Stimulated activated CD8-positive, alpha-beta memory T cell treated with anti-CD3 and anti-CD28 coated beads, Interleukin-7, amount 100 ng/mL, for 24 hours (primary cell): Measurements from ENCODE around the gene WDR72.

Experiments used
- DNase-seq: peaks from one replicate; pipeline ENCODE4 v3.0.0-alpha.2; 2020; ENCODE audit warnings: low read depth

WDR72 gene

DNA sequence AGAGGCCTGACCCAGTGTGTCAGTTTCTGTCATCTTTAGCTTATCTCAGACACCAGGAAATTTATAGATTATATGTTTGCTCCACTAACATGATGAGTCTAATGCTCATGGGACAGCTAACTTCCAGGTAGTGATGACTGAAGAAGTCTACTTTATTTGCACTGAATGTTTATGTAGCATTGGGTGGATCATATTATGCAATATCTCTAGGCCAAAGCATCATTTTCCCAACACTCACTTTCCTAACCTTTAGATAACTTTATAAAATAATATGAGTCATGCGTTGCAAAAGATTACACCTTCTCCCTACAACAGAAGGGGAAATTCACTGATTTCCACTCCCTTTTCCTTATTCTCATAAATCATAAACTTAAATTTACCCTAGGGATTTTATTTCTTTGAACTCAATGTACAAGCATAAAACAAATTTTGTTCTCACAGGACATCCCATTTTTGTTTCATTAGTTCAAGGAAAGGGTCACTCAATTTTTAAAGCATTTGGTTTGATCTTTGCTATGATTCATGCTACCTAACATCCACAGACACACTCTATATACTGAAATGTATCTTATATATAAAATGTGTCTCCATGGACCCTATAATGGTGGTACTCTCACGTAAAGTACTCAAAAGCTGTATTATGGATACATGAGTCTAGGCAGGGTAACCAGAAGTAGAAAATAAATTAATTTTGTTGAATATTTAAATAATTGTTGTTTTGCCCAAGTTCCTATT is 225.2 kb downstream of the WDR72 start:
- no peak for DNase-seq

DNA sequence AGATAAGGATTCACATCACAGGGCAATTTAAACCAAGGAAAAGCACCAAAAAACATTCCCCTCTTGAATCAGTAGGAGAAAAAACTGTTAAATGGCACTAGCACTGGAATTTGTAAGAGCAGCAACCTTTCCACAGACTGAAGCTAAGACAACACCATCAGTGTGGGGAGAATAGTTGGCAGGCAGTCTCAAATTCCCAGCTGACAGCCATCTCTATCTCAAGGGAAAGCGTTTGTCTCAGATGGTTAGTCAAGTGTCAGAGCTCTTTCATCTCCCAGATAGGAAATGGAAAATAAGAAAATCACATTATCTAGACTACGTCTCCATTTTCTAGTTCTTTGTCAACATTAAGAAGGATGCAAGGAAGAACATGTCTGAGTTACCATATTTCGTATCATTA is 228.7 kb downstream of the WDR72 start:
- DNase-seq, result no peak

DNA sequence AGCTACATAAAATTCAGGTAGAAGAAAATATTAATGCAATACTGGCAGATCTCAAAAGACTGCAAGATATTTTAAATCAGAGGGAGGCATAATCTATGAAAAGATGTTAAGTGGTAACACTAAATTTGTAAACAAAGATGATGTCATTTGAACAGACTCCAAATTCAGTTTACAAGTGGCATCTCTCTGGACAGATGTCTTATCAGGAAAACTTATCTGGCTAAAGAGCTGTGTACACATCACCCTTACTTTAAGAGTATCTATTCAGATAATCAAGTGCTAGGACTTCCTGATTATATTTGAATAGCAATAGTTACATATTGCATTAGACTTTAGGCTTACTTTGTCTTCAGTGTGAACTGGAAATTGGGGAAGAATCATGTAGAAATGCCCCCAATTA is 231.5 kb downstream of the WDR72 start:
- DNase-seq, result no peak

DNA sequence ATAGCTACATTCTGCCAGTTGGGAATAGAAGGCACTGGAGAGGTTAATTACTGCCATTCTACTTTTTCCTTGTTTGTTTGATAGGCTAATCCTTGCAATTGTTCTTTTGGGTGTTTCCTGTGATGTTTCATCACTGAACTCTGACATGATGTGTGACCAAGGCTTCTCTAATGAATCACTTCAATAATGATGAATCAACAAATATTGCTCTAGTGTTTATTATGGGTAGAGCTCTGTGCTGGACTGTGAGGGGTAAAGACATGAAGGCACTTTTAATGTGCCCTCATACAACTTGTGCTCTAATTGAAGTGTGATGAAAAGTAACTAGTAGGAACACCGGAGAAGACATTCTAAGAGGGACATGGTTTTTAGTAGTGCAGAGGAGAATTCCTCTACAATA is 233.6 kb downstream of the WDR72 start:
- DNase-seq, result no peak

DNA sequence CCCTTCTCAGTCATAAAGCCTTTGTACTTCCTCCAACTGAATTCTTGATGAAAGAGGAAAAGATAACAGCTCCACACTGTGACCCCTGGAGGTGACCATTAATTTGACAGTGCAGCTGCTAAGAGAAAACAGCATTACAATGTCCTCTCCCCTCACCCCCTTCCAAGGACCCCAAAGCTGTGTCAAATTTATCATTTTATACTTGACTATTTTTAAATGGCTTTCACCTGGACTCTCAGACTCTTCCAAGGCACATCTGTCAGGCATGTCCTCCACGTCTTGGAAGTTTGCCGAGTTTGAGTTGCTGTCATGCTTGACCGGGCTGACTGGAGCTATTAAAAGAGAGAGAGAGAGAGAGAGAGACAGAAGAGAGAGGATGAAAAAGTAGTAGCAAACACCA is 236.5 kb downstream of the WDR72 start:
- no peak for DNase-seq

DNA sequence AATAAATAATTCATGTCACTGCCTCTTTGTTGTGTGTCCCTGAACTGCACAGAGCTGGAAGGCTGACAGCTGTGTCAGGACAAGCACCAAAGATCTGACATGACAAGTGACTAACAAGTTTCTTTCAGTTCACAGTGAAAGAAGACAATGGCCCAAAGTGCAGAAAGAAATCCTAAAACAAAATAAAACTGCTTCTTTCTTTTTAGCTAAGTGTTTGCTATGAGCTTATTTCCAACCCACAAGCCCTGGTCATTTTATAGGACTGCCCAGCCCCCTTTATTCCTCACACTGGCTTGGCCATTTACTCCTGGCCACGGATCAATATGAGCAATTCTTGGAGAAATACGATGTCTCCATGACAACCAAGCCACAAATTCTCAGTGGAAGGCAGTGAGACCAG is 238.5 kb downstream of the WDR72 start:
- DNase-seq, result no peak

DNA sequence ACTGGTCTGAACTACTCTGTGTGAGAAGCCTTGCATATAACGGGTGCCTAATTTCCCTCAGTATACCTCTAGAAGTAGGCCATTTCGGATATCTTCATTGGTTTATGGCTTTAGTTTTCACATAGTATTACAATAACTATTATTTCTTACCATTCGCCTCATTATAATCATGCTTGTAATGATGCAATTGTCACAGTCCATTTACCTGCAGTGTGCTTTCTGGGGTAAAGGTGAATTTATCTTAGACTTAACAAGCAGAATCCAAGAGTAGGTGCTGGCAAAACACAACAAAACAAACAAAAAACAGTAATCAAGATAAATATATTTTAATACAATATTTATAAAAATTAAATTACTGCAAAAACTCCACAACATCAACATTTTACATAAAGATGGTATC is 246.0 kb downstream of the WDR72 start:
- no peak for DNase-seq

DNA sequence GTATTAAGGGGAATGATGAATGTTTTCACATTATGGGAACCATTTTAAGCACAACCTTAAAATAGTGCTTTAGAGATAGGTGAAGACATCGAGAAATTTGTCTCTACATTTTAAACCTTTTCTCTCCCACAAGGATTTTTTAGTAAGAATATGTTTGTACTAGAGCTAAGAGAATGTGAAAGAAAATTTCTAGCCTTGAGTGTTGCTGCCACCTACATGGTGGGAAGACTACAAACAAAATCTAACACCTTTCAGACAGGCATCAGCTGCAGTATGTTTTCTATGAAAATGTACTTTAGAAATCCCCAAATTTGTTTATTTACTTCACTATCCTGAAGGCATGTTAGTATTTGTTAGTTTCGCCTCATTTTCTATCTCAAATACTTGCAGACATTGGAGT is 247.4 kb downstream of the WDR72 start:
- no peak for DNase-seq

DNA sequence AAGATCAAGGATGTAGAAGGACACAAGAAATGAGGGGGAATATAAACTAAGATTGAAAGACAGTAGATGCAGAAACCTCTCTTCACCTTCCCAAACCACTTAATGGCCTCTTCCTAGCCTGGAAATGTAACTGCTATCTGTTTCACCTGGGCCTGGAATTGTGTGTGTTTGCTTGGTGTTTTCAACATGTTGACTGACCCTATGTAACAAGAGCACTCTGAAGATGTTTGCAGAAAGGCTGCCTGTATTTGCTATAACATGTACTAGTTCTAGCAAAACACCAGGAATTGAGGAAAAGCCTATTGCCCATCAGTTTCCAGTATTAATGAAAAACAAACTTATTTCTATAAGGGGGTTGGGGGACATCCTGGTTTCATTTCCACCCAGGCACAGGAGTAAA is 248.3 kb downstream of the WDR72 start:
- no peak for DNase-seq

DNA sequence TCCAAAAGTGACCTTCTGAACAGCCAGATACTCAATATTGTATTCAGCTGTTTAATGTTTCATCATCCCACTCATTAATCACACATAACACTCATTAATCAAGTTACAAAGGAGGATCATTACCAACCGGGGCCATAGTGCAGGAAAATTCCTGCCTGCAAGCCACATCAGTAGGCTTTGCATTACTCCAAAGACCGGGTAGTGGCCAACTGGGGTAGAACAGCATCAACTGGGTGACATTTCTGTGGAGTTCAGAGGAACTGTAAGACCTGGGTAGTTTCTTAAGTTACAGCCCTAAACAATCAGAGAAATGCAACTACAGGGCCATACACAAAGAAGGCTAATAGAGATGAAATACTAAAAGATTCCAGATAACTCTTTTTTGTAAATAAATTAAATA is 253.1 kb downstream of the WDR72 start:
- no peak for DNase-seq

DNA sequence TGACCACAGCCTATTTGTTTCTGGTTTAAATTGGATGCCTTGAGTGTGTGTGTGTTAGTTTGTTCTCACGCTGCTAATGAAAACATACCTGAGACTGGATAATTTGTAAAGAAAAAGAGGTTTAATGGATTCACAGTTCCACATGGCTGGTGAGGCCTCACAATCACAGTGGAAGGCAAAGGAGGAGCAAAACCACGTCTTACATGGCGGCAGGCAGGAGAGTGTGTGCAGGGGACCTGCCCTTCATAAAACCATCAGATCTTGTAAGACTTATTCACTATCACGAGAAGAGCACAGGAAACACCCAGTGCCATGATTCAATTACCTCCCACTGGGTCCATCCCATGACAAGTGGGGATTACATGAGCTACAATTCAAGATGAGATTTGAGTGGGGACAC is 260.5 kb downstream of the WDR72 start:
- no peak for DNase-seq

DNA sequence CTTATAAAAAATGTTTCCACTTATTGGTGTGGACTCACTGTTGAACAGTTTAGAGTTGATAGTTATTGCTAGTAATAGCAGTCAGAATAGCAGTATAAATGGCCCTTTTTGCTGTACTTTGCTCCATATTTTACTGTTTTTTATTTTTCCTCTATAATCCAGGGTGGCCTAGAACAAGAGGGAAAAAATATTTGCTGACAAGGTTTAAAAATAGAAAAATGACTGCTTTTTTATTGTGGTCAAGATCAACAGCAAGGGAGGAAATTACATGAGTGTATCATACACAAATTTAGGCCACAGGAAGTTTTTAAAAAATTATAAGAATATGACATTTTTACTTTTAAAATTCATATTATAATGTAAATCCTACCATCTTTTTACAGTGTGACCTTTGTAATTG is 269.1 kb downstream of the WDR72 start:
- no peak for DNase-seq

DNA sequence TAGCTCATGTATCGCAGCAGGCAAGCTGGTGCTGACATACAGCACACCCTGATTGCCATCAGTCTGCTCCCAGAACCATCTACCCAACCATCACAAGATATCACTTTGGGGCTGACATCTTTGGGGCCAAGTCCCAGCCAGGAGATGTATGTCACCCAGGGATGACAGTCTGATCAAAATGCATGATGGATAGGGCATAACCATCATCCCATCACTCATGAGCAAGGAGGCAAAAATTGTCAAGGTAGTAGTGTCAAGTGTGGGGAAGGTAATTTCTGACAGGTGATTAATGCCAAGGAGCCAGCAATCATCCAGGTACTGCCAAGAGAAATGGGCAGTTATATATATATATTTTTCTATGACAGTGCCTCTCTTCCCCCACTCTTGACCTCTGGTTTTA is 277.4 kb downstream of the WDR72 start:
- no peak for DNase-seq

DNA sequence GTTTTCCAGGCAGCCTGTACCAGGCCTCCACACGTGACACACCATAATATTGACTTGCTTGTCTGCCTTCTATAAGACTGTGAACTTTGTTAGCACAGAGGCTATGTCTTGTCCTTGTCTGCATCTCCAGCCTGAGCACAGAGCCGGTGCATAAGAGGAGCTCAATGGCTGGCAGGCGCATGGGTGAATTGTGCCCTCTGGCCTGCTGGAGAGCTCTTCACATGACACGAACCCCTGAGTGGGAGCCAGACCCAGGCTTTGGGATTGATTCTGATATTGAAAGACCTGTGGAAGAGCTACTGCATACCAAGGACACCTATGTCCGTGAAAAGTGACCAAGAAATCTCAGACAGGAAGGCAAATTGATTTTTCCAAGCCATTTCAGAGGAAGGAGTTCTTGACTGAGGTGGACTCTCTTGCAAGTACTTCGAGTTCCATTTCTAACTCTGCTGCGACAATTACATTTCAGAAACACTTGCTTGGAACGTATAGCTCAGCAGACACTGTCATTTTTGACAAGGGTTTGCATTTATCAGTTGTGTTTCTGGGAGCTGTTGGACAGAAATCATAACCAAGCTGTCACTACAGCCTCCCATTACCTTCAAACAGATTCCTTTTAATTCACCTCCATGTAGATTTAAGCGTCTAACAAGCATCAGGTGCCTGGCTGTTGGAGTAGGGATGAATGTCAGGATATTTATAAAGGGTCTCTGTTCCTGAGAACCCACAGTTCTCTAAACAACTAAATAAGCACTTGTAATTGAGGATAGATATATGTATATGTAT is 281.3 kb downstream of the WDR72 start:
- DNase-seq, result no peak

DNA sequence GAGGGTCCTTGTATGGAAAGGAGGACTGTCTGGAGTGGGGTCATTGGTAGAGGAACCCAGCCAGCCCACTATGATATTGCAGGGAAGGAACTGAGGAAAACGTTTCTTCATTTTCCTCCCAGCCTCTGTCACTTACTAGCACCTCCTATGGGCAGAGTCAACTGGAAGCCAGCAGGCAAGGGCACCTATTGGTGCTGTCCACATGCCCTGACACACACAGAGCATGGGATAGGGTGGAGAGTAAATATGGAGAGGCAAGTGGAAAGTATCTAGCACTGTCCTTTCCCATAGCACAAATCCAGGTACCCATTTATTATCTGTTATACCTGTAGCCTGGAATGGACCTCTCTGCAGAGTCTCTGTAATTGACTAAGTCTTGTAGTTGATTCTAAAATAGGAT is 285.6 kb downstream of the WDR72 start:
- no peak for DNase-seq

DNA sequence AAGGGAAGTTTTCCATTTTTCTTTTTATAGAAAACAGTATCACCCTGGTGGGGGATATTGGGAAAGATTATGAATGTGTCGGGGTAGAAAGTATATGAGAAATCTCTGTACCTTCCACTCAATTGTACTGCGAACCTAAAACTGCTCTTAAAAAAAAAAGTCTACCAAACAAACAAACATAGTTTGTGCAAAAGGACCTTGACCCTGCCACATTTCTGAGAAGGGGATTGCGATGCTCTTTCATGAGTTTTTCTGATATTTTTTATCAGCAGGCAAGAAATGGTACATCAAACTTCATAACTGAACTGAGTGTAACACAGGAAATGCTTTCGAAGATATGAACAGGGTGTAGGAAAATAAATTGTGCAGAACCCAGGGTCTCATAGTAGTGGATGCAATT is 286.0 kb downstream of the WDR72 start:
- no peak for DNase-seq

DNA sequence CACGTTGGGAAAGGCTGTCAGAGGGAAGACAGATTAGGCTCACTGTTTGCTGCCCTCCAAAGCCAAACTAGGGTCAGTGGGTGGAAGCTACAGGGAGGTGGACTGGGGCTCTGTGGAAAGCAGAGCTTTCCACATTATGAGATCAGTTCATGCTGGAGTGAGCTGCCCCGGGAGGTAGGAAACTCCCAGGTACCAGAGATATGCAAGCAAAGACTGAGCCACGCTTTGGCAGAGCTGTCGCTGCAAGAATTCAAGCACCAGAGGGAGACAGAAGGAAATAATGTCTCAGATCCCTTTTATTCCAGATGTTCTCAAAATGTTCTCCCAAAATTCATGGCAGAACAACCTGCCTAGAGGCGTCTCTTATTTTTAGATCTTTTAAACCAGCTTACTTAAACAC is 286.6 kb downstream of the WDR72 start:
- no peak for DNase-seq

DNA sequence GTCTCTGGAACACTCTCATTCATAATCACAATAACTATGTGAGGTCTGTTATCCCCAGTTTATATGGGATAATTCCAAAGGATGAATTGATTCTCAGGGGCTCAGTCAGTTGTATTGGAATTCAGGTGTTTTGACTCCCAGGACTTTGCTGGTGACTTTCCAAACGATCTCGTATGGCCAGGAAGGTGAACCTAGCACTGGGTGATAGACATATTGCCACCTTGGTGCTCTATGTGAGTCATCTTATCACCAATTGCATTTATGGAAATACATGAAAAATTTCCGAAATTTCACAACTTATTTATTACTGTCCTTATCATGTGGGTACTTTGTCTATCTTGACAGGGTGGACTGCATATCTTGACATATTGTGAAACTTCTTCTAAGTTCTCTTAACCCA is 287.3 kb downstream of the WDR72 start:
- DNase-seq, result no peak

DNA sequence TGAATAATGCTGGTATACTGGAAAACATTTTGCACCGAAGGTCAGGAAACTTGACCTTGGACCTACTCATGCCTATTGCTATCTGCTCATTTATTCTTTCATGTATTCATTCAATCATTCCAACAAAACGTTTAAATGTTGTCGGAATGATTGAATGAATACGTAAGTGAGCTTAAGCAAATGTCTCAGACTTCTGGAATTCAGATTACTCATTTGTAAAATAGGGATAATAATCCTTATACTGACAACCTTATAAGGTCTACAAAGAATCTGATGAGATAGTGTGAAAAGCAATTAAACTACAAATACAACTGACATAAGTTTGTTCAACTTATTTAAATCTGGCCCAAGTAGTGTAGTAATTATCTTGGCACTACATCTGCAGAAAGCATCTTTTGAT is 288.7 kb downstream of the WDR72 start:
- no peak for DNase-seq

DNA sequence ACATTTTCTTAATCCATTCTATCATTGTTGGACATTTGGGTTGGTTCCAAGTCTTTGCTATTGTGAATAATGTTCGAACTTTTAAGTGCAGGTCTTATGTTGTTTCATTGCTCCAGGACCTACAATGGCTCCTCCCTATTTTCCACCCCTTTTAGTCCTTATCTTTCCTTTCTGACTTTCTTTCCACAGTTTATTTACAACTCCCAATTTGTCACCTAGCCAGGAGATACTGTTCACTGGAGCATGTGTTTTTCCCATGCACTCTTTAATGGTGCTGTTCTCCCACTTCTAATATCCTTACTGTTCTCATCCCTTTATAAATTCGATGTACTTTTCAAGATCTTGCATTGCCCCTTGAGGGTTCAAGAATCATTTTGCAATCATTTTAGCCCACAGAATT is 290.0 kb downstream of the WDR72 start:
- no peak for DNase-seq
